Measurements from ENCODE around the gene PRDX2.
"Not testable (repeated sequence)": the region's sequence is repeated elsewhere in the genome, so short reads cannot be mapped to it uniquely, and the experiment has no call there.

- TF ChIP-seq, protein P1, sequence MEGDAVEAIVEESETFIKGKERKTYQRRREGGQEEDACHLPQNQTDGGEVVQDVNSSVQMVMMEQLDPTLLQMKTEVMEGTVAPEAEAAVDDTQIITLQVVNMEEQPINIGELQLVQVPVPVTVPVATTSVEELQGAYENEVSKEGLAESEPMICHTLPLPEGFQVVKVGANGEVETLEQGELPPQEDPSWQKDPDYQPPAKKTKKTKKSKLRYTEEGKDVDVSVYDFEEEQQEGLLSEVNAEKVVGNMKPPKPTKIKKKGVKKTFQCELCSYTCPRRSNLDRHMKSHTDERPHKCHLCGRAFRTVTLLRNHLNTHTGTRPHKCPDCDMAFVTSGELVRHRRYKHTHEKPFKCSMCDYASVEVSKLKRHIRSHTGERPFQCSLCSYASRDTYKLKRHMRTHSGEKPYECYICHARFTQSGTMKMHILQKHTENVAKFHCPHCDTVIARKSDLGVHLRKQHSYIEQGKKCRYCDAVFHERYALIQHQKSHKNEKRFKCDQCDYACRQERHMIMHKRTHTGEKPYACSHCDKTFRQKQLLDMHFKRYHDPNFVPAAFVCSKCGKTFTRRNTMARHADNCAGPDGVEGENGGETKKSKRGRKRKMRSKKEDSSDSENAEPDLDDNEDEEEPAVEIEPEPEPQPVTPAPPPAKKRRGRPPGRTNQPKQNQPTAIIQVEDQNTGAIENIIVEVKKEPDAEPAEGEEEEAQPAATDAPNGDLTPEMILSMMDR (IDR thresholded peaks at IDR 0.05): not testable (repeated sequence)
- TF ChIP-seq POLR2A (IDR thresholded peaks at IDR 0.05): not testable (repeated sequence)
Measured at GRCh38 chr19:12797607-12798006, 4.0 kb downstream of the PRDX2 start.

Measured in esophagus squamous epithelium (tissue), 4 donors.